Prostate gland (tissue), 2 donors: Measurements from ENCODE around the gene USP10.
"Not testable (repeated sequence)": the region's sequence is repeated elsewhere in the genome, so short reads cannot be mapped to it uniquely, and the experiment has no call there.

Source experiments
- CTCF ChIP-seq, 4 experiments: fragments of 200-600 bp in 2 of 4; fragments of 450-650 bp in 2 of 4; sonication (generic) in 2 of 4; IDR thresholded peaks; 1 replicate in 3 of 4; 2 replicates in 1 of 4; pipeline ENCODE4 v1.5.1; 2016 to 2019; ENCODE audit warnings: antibody characterized with exemption in 4 of 4, mild to moderate bottlenecking in 2 of 4, moderate library complexity in 2 of 4
- POLR2A ChIP-seq: fragments of 450-650 bp; IDR thresholded peaks from one replicate; pipeline ENCODE4 v1.6.1; 2016; ENCODE audit warnings: antibody characterized with exemption, mild to moderate bottlenecking

GRCh38 chr16:84693869-84694268, 5.9 kb upstream of the USP10 start:
- TF ChIP-seq CTCF (IDR thresholded peaks at IDR 0.05); POLR2A: not testable (repeated sequence)
